ENCODE measurements around the gene HNRNPL.
A peak's percentile ranks its signal among the peaks of the same experiment; 100 is the strongest.
"Not testable (repeated sequence)": the region's sequence is repeated elsewhere in the genome, so short reads cannot be mapped to it uniquely, and the experiment has no call there.

Gene HNRNPL

DNA sequence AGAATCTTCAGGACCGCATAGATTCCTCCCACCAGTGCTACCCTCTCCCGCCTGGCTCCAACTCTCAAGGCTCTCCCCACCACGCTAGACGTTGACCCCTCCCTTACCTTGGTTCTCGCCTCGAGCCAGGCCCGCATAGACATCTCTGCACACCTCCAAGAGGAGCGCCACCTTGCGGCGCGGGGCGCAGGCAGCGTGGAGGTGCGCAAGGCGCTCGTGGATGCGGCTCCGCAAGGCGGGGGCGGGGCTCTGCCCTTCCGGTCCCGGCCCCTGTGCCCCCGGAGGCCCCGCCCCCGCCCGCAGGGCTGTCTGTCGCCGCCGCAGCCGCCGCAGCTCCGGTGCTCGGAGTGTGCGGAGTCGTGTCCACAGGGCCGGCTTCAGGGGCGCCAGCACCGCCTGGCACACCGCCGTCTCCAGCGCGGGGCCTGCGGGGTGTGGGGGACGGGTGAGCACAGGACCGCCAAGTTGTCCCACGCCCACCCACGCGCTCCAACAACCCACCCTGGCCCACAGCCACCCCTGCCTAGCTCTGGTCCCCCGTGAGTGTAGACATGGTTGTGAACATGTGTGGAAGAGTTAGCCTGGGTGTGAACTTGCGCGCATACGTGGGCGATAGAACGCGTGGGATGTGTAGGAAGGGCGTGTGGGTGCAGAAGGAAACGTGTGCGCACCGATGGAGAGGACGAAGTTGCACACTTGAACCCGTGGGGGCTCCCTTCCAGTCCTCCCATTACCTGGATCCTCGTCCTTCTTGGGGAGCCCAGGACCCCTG is 20.2 kb upstream of the HNRNPL start:
- DNase-seq (ENCODE audit: low read depth in 2 of 2): peak; percentile 87 to 94

DNA sequence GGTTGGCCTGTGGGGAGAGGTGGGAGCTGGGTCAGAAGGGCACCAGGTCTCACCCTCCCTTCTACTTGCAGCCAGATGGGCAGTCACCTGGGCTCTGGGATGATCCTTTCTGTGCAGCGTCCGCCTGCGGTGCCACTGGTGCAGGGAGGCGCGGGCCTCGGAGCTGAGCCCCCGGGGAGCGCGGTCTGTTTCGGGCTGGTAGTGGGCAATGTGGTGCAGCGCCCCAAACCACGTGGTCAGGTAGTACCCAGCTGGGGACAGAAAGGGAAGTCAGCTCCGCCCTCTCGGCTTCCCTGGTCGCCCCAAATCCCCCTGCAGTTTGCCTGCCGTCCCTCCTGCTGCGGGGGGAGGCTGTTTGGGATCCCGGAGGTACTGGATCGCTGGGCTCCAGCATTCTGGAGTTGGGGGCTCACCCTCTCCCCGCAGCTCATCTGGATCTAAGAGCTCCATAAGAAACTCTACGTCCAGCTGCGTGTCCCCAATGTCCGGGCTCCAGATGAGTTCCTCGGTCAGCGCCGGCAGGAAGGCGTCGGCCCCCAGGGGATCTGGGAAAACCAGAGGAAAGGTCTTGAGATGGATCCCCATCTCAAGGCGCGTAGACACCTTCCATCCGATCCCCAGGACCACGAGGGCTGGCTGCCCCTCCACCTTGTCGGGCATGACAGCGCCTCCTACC is 19.5 kb upstream of the HNRNPL start:
- DNase-seq (ENCODE audit: low read depth in 2 of 2): no peak

DNA sequence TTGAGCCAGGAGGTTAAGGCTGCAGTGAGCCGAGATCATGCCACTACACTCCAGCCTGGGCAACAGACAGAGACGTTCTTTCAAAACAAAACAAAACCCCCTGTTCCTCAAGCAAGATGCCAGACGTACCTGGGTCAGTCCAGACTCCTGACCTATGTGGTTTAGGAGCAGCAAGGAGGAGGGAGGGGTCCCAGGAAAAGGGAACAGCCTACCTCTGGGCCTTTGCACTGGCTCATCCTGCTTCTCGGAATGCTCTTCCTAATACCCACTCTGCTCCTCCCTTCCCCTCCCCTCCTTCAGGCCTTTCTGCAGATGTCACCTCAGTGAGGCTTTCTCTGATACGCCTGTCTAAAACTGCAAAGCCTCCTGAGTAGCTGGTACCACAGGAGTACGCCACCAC is 18.8 kb upstream of the HNRNPL start:
- no peak for DNase-seq (ENCODE audit: low read depth in 2 of 2)

DNA sequence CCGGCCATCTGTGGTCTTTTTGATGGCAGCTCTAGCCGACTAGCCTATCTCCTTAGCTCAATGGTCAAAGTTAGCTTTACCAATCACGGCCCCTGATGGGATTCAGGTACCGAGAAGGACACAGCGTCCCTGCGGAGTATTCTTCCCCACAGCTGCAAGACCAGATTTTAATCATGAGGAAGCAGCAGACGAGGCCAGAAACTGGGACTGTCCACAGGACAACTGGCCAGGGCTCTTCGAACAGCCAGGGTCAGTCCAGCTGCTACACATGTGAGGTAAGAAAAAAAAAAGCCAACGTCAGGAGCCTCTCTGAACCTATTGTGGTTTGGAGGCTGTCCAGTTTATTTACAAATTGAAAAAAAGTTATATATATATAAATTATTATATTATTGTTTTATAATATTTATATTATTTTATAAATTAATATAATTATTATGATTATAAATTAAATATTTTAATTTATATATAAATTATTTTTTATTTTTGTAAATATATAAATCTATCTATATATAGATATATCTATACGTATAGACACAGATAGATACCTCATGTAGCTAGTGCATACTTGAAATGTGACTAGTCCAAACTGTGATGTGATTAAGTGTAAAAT is 17.5 kb upstream of the HNRNPL start:
- no peak for DNase-seq (ENCODE audit: low read depth in 2 of 2)

DNA sequence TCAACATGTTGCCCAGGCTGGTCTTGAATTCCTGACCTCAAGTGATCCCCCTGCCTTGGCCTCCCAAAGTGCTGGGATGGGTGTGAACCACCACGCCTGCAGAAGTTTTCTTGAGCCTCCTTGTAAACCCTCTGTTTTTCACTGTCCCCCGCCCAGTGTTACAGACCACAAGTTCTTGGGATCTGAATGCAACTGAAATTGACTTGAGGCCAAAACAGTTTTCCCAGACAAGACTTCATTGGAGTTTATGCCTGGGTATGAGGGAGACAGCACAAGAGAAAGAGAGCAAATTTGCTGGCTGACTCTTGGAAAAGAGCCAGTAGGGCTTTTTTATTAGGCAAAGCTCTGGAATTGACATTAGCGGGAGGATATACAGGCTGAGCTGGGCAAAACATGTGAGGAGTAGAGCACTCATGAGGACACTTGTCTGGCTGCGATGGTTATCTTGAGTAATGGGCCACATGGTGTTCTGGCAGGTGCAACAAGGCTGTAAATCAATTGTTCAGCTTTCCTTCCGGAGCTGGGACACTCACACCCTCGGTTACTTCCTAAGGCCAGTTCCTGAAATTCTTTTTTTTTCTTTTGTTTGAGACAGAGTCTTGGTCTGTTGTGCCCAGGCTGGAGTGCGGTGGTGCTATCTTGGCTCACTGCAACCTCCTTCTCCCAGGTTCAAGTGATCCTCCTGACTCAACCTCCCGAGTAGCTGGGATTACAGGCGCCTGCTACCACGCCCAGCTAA is 12.7 kb upstream of the HNRNPL start:
- DNase-seq (ENCODE audit: low read depth in 2 of 2): no peak

DNA sequence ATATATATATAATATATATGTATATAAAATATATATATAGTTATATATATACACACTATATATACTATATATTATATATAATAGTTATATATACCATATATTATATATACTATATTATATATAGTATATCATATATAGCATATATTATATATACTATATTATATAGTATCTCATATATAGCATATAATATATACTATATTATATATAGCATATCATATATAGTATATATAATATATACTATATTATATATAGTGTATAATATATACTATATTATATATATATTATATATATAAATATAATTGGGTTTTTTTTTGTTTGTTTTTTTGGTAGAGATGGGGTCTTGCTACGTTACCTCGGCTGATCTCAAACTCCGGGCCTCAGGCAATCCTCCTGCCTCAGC is 11.6 kb upstream of the HNRNPL start:
- no peak for DNase-seq (ENCODE audit: low read depth in 2 of 2)

DNA sequence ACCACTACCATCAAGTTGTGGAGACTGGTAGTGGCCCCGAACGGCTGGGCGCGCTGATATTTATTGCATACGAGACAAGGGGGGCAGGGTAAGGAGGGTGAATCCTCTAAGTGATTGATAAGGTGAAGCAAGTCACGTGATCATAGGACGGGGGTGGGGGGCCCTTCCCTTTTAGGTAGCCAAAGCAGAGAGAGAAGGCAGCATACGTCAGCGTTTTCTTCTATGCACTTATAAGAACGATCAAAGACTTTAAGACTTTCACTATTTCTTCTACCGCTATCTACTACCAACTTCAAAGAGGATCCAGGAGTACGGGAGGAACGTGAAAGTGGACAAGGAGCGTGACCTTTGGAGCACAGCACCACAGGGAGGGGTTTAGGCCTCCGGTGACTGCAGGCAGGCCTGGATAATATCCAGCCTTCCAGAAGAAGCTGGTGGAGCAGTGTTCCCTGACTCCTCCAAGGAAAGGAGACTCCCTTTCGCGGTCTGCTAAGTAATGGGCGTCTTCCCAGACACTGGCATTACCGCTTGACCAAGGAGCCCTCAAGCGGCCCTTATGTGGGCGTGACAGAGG is 9.9 kb upstream of the HNRNPL start:
- DNase-seq (ENCODE audit: low read depth in 2 of 2): not testable (repeated sequence)

DNA sequence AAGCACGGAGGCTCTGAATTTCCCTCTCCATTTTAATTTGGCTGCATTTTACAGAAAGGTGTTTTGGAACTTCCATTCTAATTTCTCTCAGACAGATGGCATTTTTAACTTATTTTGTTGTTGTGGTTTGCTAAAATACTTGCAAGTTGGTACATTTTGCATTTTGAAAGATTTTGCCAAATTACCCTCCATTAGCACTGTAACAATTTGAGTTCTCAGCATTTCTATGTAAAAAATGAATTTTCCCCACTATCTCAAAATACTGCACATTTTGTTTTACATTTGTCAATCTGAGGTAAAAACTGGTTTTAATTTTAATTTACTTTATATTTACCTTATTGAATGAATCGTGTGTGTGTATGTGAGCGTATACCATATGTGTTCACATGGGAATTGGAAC is 7.0 kb upstream of the HNRNPL start:
- DNase-seq (ENCODE audit: low read depth in 2 of 2): no peak

DNA sequence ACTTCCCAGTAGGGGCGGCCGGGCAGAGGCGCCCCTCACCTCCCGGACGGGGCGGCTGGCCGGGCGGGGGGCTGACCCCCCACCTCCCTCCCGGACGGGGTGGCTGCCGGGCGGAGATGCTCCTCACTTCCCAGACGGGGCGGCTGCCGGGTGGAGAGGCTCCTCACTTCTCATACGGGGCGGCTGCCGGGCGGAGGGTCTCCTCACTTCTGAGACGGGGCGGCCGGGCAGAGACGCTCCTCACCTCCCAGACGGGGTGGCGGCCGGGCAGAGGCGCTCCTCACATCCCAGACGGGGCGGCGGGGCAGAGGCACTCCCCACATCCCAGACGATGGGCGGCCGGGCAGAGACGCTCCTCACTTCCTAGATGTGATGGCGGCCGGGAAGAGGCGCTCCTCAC is 6.0 kb upstream of the HNRNPL start:
- DNase-seq (ENCODE audit: low read depth in 2 of 2): not testable (repeated sequence)

DNA sequence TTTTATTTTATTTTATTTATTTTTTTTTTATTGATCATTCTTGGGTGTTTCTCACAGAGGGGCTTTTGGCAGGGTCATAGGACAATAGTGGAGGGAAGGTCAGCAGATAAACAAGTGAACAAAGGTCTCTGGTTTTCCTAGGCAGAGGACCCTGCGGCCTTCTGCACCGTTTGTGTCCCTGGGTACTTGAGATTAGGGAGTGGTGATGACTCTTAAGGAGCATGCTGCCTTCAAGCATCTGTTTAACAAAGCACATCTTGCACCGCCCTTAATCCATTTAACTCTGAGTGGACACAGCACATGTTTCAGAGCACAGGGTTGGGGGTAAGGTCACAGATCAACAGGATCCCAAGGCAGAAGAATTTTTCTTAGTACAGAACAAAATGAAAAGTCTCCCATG is 5.2 kb upstream of the HNRNPL start:
- DNase-seq (ENCODE audit: low read depth in 2 of 2): not testable (repeated sequence)

DNA sequence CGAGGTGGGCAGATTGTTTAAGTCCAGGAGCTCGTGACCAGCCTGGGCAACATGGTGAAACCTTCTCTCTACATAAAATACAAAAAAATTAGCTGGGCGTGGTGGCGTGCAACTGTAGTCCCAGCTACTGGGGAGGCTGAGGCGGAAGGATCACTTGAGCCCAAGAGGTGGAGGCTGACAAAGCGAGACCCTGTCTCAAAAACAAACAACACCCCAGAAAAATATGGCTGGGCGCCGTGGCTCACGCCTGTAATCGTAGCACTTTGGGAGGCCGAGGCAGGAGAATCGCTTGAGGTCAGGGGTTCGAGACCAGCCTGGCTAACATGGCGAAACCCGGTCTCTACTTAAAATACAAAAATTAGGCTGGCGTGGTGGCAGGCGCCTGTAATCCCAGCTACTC is 3.4 kb upstream of the HNRNPL start:
- DNase-seq (ENCODE audit: low read depth in 2 of 2): no peak

DNA sequence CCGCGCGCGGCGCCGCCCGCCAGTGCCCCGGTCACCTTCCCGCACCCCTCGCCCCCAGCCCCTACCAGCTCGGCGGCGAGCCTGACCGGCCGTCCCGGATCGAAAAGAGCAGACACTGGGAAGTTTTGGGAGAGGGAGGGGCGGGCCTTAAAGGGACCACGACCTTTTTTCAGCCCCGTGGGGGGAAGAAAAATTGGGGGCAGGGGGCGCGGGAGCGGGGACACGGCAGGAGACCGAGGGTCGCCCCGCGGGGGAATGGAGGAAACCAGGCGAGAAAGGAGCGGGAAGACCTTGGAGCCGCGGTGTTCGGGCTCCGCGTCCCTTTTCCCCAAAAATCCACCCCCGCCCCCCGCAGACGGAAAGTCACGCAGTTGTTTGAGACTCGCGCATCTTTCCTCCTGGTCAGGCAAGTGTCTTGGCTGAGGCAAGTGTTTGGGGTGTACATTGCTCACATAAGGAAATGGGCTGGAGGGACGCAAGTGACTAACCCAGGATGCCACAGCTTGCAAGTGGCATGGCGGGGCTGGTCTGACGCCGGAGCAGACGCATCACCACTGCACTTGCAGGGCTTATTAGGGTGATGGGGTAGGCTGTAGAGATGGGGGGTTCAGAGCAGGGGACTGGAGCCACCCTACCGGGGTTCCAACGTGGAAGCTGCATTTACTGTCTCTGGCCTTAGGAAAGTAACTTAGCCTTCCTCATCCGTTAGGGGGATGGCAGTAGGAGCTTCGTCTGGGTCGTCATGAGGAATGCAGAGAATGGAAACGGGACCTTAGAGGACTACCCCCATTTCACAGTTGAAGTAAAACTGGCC is 2.7 kb upstream of the HNRNPL start:
- DNase-seq (ENCODE audit: low read depth in 2 of 2): no peak

DNA sequence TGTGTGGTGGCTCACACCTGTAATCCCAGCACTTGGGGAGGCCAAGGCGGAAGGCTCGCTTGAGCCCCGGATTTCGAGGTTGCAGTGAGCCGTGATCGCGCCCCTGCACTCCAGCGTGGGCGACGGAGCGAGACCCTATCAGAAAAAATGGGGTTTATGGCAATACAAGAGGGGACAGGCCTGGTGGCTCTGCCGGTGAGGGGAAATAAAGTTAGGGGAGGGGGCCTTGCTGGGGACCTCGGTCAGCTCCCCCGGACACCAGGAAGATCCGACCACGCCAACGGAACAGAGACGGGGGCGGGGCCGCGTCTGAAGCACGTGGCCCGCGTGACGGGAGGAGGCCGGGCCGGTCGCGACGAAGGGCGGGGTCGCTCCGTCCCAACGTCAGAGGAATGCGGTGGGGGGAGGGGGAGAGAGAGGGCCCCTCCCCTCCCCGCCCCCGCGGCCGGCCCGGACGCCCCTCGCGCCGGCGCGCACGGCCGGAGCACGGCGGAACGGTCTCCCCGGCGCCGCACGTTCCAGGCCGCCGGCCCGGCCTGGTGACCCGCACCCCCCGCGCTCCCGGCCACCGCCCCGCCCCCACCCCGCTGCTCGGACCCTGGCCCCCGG is 1.9 kb upstream of the HNRNPL start:
- DNase-seq (ENCODE audit: low read depth in 2 of 2): peak; percentile 79

DNA sequence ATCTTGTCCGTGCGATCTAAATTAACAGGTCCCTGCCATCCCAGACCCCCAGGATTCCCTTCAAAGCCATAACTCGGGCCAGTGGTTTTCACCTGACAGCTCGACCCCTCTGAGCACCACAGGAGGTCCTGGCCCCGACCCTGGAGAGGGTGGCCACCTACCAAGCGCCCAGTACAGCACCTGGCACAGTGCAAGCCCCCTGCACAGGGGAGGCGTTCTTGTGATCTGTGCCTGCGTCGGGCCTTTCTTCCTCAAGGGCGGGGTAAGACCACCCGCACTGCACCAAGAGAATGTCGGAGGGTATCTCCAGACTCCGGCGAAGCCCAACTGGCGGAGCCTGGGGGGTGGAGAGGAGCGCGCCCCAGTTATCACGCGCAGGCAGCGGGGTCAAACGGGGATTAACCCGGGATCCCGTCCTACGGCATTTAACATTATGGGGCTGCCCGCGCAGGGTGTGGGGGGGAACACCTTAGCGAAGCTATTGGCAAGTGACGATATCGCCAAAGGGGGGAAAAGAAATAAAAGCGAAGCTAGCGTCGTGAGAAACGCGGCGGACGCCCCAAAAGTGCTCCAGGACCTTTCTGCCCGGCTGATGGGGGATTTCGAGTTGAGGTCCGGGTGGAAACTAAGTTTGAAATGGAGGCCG is 1.3 kb upstream of the HNRNPL start:
- no peak for DNase-seq (ENCODE audit: low read depth in 2 of 2)

DNA sequence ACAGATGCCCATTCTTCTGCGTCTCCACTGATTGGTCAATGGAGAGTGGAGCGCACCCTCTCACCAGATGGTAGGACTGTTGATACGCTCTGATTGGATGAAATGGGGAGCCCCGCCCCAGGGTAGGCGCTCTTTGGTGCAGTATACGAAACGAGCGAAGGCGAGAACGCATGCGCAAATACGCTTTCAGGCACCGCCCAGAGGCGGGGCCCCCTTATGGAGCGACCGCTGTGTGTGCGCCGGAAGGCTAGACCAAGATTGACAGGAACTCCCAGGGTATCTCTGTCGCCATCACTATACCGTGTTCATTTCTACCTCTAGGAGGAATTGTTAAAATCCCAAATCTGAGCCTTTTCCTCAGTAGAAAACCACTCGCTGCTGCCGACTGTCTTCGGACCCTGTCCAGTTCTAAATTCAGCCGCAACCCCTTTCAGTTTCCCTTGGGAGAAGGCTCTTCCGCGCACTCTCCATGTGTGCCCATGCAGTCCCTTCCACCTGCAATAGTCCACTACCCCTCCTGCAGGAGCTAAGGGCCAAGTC is 720 bp upstream of the HNRNPL start:
- DNase-seq (ENCODE audit: low read depth in 2 of 2): peak; percentile 93 to 98

DNA sequence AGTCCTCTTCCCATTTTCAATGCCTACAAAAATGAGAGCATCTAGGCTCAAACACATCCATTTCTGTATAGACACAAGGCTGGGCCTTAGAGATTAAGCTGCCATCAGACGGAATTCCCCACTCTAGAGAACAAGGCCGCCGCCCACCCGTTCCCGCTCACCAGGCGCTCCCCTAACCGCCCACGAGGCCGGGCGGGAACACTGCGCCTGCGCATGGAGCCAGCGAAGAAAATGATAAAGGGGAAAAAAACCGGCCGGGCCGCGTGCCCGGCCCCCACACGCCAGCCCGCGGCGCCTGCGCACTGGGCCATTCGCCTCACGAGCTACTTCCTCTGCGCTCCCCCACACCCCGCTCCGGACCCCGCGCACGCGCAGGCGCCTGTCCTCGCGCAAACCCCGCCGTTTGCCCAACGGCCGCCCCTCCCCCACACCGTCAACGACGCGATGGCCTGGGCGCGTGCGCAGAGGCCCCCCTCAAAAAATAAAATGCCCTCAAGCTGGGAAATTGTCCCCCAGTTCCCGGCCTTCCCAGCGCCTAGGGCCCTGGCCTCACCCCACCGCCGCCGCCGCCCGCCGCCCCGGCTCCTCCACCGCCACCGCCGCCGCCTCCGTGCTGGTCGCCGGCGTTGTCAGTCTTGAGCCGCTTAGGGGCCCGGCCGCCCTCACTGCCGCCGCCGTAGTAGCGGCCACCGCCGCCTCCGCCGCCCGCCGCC is 483 bp downstream of the HNRNPL start:
- DNase-seq (ENCODE audit: low read depth in 2 of 2): peak; percentile 98 to 99

DNA sequence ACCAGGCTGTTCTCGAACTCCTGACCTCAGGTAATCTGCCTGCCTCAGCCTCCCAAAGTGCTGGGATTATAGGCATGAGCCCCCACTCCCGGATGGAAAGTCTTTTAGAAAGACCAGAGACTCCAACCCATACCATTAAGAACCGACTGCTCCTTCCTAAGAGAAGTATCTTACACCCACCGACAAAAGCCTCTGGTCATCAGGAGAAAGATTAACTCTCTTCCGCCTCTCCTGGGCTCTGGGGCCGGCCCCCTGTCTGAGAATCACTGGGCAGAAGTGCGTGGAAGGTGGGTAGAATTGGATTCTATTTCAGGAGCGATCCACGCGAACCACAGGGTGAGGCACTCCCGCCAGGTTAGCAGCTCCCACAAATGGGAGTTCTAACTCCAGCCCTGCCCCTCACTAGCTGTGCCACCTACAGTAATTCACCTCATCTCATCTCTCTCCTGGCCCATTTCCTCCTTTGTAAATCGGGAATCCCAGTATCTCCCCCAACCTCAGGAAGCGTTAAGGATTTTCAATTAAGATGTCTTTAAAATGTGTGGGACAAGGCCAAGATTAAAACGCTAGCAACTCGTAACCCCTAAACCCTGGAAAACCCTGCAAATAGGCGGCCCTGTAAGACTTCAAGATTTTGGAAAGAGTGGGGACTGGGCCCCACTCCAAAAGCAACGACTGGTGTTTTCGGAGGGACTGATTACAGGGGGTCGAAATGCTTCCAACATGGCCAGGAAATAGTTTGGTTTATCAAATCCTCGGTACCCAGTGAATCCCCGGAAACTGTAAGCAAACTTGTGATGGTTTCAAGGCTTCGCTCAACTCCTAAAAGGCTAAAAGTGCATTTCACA is 1.3 kb downstream of the HNRNPL start:
- DNase-seq (ENCODE audit: low read depth in 2 of 2): no peak

DNA sequence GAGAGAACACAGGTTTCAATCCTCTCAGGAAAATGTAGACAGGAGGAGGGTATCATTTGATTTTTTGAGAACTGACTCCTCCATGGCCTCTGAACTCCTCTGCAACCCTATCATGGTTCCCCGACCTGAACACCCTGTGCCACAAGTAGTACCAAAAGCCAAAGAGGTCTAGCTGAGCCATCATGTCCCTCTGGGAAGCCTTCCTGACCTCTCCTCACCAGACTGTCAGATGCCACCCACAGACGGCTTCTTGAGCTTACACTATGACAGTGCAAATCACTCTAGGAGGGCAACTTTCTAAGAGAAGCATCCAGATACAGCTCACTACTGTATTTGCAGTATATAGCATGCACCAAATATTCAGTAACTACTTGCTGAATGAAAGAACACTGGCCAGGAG is 3.7 kb downstream of the HNRNPL start:
- no peak for DNase-seq (ENCODE audit: low read depth in 2 of 2)

Measured in stimulated activated CD4-positive, alpha-beta T cell treated with anti-CD3 and anti-CD28 coated beads, Interleukin-1b, Interleukin-23, amount 100 ng/mL, for 1 hour (primary cell).